ENCODE measurements around the gene MYBPH.

MYBPH gene

DNA sequence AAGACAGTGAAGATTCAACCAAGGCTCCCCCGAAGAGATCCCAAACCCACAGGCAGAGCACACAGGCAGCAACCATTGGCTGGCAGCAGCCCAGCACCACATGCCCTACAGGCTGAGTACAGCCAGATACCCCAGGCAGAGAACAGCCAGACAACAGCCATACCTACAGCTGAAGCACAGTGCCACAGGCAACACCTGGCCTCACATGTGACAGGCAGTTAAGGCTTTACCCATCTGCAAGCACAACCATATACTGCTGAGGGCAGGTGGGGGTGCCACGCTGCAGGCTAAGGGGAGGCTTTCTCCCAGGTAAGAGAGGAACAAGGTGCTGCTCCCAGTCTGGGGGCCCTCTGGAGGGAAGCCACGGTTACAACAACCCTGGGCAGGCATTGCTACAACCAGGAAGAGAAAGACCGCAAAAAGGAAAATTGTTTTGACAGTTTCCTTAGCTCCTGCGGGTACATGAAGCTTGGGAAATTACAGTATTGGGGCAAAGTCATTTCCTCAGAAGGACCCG, 41.6 kb upstream of the MYBPH start:
- TF ChIP-seq, protein P1, sequence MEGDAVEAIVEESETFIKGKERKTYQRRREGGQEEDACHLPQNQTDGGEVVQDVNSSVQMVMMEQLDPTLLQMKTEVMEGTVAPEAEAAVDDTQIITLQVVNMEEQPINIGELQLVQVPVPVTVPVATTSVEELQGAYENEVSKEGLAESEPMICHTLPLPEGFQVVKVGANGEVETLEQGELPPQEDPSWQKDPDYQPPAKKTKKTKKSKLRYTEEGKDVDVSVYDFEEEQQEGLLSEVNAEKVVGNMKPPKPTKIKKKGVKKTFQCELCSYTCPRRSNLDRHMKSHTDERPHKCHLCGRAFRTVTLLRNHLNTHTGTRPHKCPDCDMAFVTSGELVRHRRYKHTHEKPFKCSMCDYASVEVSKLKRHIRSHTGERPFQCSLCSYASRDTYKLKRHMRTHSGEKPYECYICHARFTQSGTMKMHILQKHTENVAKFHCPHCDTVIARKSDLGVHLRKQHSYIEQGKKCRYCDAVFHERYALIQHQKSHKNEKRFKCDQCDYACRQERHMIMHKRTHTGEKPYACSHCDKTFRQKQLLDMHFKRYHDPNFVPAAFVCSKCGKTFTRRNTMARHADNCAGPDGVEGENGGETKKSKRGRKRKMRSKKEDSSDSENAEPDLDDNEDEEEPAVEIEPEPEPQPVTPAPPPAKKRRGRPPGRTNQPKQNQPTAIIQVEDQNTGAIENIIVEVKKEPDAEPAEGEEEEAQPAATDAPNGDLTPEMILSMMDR (IDR thresholded peaks at IDR 0.05; ENCODE audit: low read depth, low read length), result 0 out of 2 replicates have a peak, but pooled peaks have one; percentile 6
- Histone ChIP-seq H3K9me3 (no peaks in the 10 kb centered on the region), H3K4me3 (ENCODE audit: low read depth, low read length) (no peak overlapping the region), H3K4me1 (no peaks in the 10 kb centered on the region), H3K36me3 (no peaks in the 10 kb centered on the region), H3K27me3 (no peaks in the 10 kb centered on the region)
- DNase-seq, result peak; percentile 27

DNA sequence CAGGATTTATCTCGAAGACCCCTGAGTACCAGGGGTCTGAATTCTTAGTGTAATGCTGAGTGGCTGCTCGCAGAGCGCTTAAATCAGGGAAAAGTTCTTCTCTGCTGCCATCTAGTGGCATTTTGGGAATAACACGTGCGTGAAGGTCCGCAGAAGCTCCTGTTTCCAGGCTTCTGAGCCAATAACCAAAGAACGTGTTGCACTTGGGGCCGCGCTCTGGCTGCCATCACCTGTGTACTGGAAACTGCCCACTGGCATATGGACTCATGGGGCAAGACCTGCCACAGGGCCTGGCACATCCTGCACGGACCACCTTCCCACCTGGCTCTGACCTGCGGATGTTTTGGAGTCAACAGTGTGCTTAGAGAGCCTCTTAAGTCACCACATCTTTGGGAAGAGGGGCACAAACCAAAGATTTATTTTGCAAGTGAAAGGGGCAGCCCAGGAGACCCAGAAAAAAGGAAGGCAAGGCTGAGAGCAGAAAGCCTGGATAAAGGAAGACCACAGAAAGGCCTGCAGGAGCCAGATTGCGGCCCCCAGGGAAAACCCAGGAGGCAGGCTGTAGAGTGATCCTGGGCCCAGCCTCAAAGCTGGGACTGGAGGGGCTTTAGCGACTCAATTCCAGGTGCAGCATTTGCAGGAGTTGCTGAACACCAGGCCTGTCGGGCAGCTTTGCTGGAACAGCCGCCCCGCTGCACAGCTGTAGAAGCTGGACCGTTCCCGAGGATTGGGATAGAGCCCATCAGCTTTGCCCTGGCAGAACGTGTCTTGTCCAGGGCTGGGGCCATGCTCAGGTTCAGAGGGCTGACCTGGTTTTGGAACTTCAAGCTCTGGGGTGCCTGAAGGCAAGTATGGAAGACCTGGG, 40.9 kb upstream of the MYBPH start:
- no peaks in the 10 kb centered on the region for H3K9me3 ChIP-seq
- no peaks in the 10 kb centered on the region for H3K4me1 ChIP-seq
- H3K27me3 ChIP-seq, result no peaks in the 10 kb centered on the region
- TF ChIP-seq, protein P1 (IDR thresholded peaks at IDR 0.05; ENCODE audit: low read depth, low read length), result peak; percentile 79
- DNase-seq, result peak; percentile 67
- H3K4me3 ChIP-seq (ENCODE audit: low read depth, low read length), result no peak overlapping the region
- no peaks in the 10 kb centered on the region for H3K36me3 ChIP-seq

DNA sequence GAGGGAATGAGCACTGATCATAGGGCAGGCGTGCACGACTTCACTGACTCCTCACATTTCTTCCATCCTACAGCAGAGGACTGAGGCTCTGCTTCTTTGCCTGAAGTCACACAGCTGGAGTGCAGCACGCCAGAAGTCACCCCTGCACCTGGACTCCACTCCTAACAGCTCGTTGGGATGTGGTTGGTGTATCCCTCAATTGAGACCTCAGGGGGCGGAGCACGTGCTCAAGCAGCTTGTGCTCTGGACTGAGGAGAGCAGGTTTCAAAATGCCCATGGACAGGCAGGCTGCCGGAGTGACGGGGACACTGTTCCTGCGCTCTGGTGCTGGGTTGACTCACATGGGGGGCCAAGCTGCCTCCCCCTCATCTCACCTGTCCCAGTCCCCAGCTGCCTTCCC, 39.9 kb upstream of the MYBPH start:
- Histone ChIP-seq H3K4me3 (ENCODE audit: low read depth, low read length) (no peak overlapping the region), H3K9me3 (no peaks in the 10 kb centered on the region), H3K36me3 (no peaks in the 10 kb centered on the region), H3K27me3 (no peaks in the 10 kb centered on the region), H3K4me1 (no peaks in the 10 kb centered on the region)
- TF ChIP-seq, protein P1 (IDR thresholded peaks at IDR 0.05; ENCODE audit: low read depth, low read length), result no peak
- no peak for DNase-seq

GRCh38 chr1:203214871-203215270, 39.2 kb upstream of the MYBPH start:
- no peaks in the 10 kb centered on the region for H3K4me1 ChIP-seq
- DNase-seq, result no peak
- H3K27me3 ChIP-seq, result no peaks in the 10 kb centered on the region

GRCh38 chr1:203213126-203213525, 37.5 kb upstream of the MYBPH start:
- no peaks in the 10 kb centered on the region for H3K27me3 ChIP-seq
- H3K4me1 ChIP-seq, result no peaks in the 10 kb centered on the region
- no peaks in the 10 kb centered on the region for H3K36me3 ChIP-seq
- H3K4me3 ChIP-seq (ENCODE audit: low read depth, low read length), result no peak overlapping the region
- no peaks in the 10 kb centered on the region for H3K9me3 ChIP-seq
- TF ChIP-seq, protein P1 (IDR thresholded peaks at IDR 0.05; ENCODE audit: low read depth, low read length), result no peak
- DNase-seq, result no peak

More at GRCh38 chr1:203214871-203215270, 39.2 kb upstream of the MYBPH start:
- Histone ChIP-seq H3K9me3 (no peaks in the 10 kb centered on the region), H3K4me3 (ENCODE audit: low read depth, low read length) (no peak overlapping the region), H3K36me3 (no peaks in the 10 kb centered on the region)
- TF ChIP-seq, protein P1 (IDR thresholded peaks at IDR 0.05; ENCODE audit: low read depth, low read length), result no peak

- TF ChIP-seq, protein P1 (IDR thresholded peaks at IDR 0.05; ENCODE audit: low read depth, low read length), result no peak
- no peak for DNase-seq
Measured at GRCh38 chr1:203211812-203212211, 36.2 kb upstream of the MYBPH start.

More at GRCh38 chr1:203211812-203212211, 36.2 kb upstream of the MYBPH start:
- Histone ChIP-seq H3K4me3 (ENCODE audit: low read depth, low read length) (no peak overlapping the region), H3K4me1 (no peaks in the 10 kb centered on the region), H3K27me3 (no peaks in the 10 kb centered on the region), H3K9me3 (no peaks in the 10 kb centered on the region), H3K36me3 (no peaks in the 10 kb centered on the region)

All from BE2C (cell line).